CD14-positive monocyte (primary cell): Measurements from ENCODE around the gene RPL28. TPM values are rescaled to one million over a fixed set of nuclear protein-coding genes. Genes with fewer than 3 reads are reported as not detected.
A peak's percentile ranks its signal among the peaks of the same experiment; 100 is the strongest.

ENCODE experiments used
- DNase-seq, 3 donors: peaks; one replicate each; pipeline ENCODE4 v3.0.0-alpha.2; 2011 to 2022
- H2AFZ ChIP-seq: 2 replicates; pipeline ENCODE4 v1.6.0; 2012; ENCODE audit warnings: mild to moderate bottlenecking, low read depth, low read length, inconsistent platforms; ENCODE audit not compliant: insufficient read depth, poor library complexity, severe bottlenecking
- H3K27ac ChIP-seq, 2 donors: 1 replicate in 1 of 2; 2 replicates in 1 of 2; pipeline ENCODE4 v1.5.1; 2012 to 2013; ENCODE audit warnings: low read length in 2 of 2, control low read depth in 1 of 2, inconsistent platforms in 1 of 2, low read depth in 1 of 2, mild to moderate bottlenecking in 1 of 2
- H3K27me3 ChIP-seq, 2 donors: one replicate each; pipeline versions ENCODE4 v1.6.0 to v1.6.1; 2011 to 2013; ENCODE audit warnings: low read length in 2 of 2; ENCODE audit not compliant: control insufficient read depth in 2 of 2, insufficient read depth in 2 of 2
- H3K36me3 ChIP-seq, 2 donors: replicated peaks in 1 of 2; 1 replicate in 1 of 2; 2 replicates in 1 of 2; pipeline versions ENCODE4 v1.5.1 to v1.6.1; 2012 to 2013; ENCODE audit warnings: low read length in 2 of 2, control low read depth in 1 of 2, inconsistent platforms in 1 of 2, mild to moderate bottlenecking in 1 of 2; ENCODE audit not compliant: insufficient read depth in 2 of 2, control insufficient read depth in 1 of 2
- H3K4me1 ChIP-seq, 2 donors: 1 replicate in 1 of 2; 2 replicates in 1 of 2; pipeline versions ENCODE4 v1.5.1 to v1.6.1; 2012 to 2013; ENCODE audit warnings: low read length in 2 of 2, control low read depth in 1 of 2, inconsistent platforms in 1 of 2, mild to moderate bottlenecking in 1 of 2, moderate library complexity in 1 of 2; ENCODE audit not compliant: insufficient read depth in 2 of 2, control insufficient read depth in 1 of 2
- H3K4me2 ChIP-seq: replicated peaks from 2 replicates; pipeline ENCODE3; 2012; ENCODE audit warnings: low read length, moderate library complexity, mild to moderate bottlenecking; ENCODE audit not compliant: poor library complexity, severe bottlenecking; ENCODE audit errors: extremely low read depth
- H3K4me3 ChIP-seq, 3 experiments: fragments of 200-600 bp in 1 of 3; sonication (generic) in 1 of 3; replicated peaks in 1 of 3; 1 replicate in 2 of 3; 2 replicates in 1 of 3; pipeline ENCODE4 v1.5.1; 2011 to 2013; ENCODE audit warnings: low read length in 3 of 3, mild to moderate bottlenecking in 3 of 3, control low read depth in 2 of 3, low read depth in 2 of 3, inconsistent platforms in 1 of 3, moderate library complexity in 1 of 3
- H3K79me2 ChIP-seq: 2 replicates; pipeline ENCODE4 v1.6.0; 2012; ENCODE audit warnings: mild to moderate bottlenecking, control low read depth, inconsistent platforms, low read length, moderate library complexity; ENCODE audit not compliant: insufficient read depth
- H3K9ac ChIP-seq: 2 replicates; pipeline ENCODE4 v1.6.0; 2017; ENCODE audit warnings: low read length, mild to moderate bottlenecking; ENCODE audit not compliant: insufficient read depth, poor library complexity, severe bottlenecking
- H3K9me3 ChIP-seq, 2 donors: replicated peaks in 1 of 2; 1 replicate in 1 of 2; 2 replicates in 1 of 2; pipeline versions ENCODE4 v1.5.1 to v1.6.1; 2012 to 2013; ENCODE audit warnings: low read length in 2 of 2, control low read depth in 1 of 2; ENCODE audit not compliant: control insufficient read depth in 1 of 2, insufficient read depth in 1 of 2
- H4K20me1 ChIP-seq: 2 replicates; pipeline ENCODE4 v1.6.0; 2012; ENCODE audit warnings: mild to moderate bottlenecking, low read length, control low read depth, moderate library complexity; ENCODE audit not compliant: insufficient read depth
- H3K27ac Mint-ChIP-seq, 7 donors: one replicate each; pipeline ENCODE4 v1.8.0; 2020; ENCODE audit warnings: mild to moderate bottlenecking in 7 of 7, mixed read lengths in 7 of 7, moderate library complexity in 6 of 7, inconsistent platforms in 2 of 7
- H3K27me3 Mint-ChIP-seq, 3 donors: one replicate each; pipeline ENCODE4 v1.8.0; 2021 to 2022; ENCODE audit warnings: low read depth in 3 of 3, mild to moderate bottlenecking in 3 of 3, mixed read lengths in 3 of 3, moderate library complexity in 3 of 3, inconsistent platforms in 1 of 3
- H3K36me3 Mint-ChIP-seq, 2 donors: one replicate each; pipeline ENCODE4 v1.8.0; 2020; ENCODE audit warnings: mixed read lengths in 2 of 2, inconsistent platforms in 1 of 2, mild to moderate bottlenecking in 1 of 2
- H3K4me1 Mint-ChIP-seq: one replicate; pipeline ENCODE4 v1.8.0; 2020; ENCODE audit warnings: mild to moderate bottlenecking, mixed read lengths
- H3K4me3 Mint-ChIP-seq, 2 donors: one replicate each; pipeline ENCODE4 v1.8.0; 2020; ENCODE audit warnings: mild to moderate bottlenecking in 2 of 2, mixed read lengths in 2 of 2, moderate library complexity in 1 of 2
- H3K9me3 Mint-ChIP-seq, 7 donors: one replicate each; pipeline ENCODE4 v1.8.0; 2020 to 2022; ENCODE audit warnings: mixed read lengths in 7 of 7, mild to moderate bottlenecking in 6 of 7, moderate library complexity in 6 of 7, inconsistent platforms in 2 of 7
- CTCF ChIP-seq: fragments of 200-600 bp; IDR thresholded peaks from one replicate; pipeline ENCODE4 v1.8.0; 2022; ENCODE audit warnings: antibody characterized with exemption, mild to moderate bottlenecking
- WGBS: methylation state at CpG from one replicate; pipeline ENCODE4 v1.1.5; 2013; ENCODE audit warnings: missing lambda C conversion rate; ENCODE audit not compliant: insufficient coverage; 5-methylcytosine and 5-hydroxymethylcytosine counted together
- intact Hi-C, 2 donors: fragments of 100-400 bp; cut with micrococcal nuclease; formaldehyde crosslinking; loops; one replicate each; pipeline versions ENCODE4 v1.15.0 to v1.15.1; 2023
- polyA plus RNA-seq, 3 donors: library from polyadenylated mRNA; depleted of rRNA in 1 of 3; unstranded in 2 of 3; stranded (reverse) in 1 of 3; fragments of 300-500 nt in 2 of 3; fragments of >200 nt in 1 of 3; fragmentation: Illumina TruSeq in 2 of 3; gene quantifications; 1 replicate in 2 of 3; 2 replicates in 1 of 3; pipeline ENCODE4 v1.2.3, GENCODE V29; 2012 to 2021

The RPL28 gene
- polyA plus RNA-seq, 3 donors, result 199 to 3,862 (median 208) TPM

DNA sequence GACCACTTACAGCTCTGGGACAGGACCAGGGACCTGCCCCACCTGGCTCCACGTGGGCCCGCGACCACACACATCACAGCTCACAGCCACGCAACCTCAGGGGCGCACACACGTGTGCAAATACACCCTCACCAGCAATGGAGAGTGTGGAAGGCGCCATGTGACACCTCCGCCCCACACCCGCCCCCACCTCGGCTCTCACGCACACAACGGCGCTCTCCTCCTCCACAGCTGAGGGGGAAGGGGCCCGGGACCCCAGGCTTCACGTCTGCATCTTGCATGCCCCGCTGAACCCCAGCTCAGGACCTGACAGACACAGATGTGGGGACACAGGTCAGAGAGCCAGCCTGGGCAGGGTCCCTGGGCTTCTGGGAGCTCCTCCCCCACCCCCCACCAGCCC, 63.7 kb downstream of the RPL28 start:
- Histone ChIP-seq H3K27ac (no peak overlapping the region), H3K36me3 (no peaks in the 10 kb centered on the region), H3K4me2 (no peak overlapping the region), H3K79me2 (no peaks in the 10 kb centered on the region), H3K9me3 (peaks cover 5 to 10% of the 10 kb centered on the region in 2 donors), H4K20me1 (no peaks in the 10 kb centered on the region), H3K27me3 (peaks cover 12 to 61% of the 10 kb centered on the region in 2 donors), H3K4me1 (peaks cover 5 to 10% of the 10 kb centered on the region in 2 donors), H3K4me3 (no peak overlapping the region), H2AFZ (no peak overlapping the region), H3K9ac (no peak overlapping the region)
- Mint-ChIP-seq H3K4me1 (peaks cover 6% of the 10 kb centered on the region), H3K36me3 (peaks cover 12 to 13% of the 10 kb centered on the region in 2 donors), H3K9me3 (peaks cover 0 to 15% (median 9%) of the 10 kb centered on the region in 7 donors), H3K27me3 (peaks cover 36 to 49% (median 41%) of the 10 kb centered on the region in 3 donors), H3K4me3 (no peak overlapping the region), H3K27ac (no peak overlapping the region)
- TF ChIP-seq CTCF, result no peak
- DNase-seq, result no peak
- 35% methylated on average over 15 of the region's 16 CpGs for WGBS
- intact Hi-C loops, result no loop called here

DNA sequence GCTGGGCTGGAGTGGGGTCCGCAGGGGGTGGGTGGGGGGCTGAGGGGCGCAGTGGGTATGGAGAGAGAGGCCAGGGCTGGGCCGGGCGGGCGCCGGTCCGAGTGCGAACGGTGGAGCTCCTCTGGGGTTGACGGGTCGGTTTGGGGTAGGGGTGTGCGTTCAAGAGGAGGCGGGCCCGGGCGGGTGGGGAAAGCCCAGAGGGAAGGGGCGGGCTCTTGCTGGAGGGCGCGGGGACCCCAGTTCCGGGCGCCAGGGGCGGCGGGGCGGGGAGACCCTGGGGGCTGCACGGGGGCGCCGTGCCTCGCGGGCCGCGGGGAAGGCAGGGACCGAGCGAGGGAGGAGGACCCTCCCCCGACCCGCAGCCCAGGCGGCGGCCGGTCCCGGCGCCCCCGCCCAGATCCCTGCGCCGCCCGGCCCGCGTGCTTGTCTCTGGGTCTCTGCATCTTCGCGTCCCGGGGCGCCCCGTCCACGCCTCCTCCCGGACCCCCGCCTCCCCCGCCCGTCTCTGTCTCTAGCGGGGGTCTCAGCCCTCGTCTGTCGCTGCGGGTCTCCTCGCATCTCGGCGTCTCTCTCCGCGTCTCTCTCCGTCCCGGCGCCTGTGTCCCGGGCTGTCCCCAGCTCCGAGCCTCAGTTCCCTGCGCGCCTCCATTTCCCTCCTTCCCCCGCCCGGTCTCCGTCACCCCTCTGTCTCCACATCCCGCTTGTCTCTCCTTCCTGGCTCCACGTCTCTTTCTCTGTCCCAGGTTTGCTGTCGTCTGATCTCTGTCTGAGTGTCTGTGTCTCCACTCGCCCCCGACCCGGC, 65.6 kb downstream of the RPL28 start:
- H3K27ac ChIP-seq, result no peak overlapping the region
- H3K27me3 ChIP-seq, result peaks cover 10 to 48% of the 10 kb centered on the region in 2 donors
- Mint-ChIP-seq H3K27me3 (peaks cover 27 to 36% (median 30%) of the 10 kb centered on the region in 3 donors), H3K4me3 (peak overlapping the region in 1 of 2 donors; percentile 85), H3K4me1 (peaks cover 6% of the 10 kb centered on the region), H3K27ac (no peak overlapping the region), H3K36me3 (peaks cover 17 to 22% of the 10 kb centered on the region in 2 donors), H3K9me3 (peaks cover 0 to 14% (median 9%) of the 10 kb centered on the region in 7 donors)
- H3K4me2 ChIP-seq, result peak overlapping the region; percentile 2
- DNase-seq, result no peak
- peaks cover 3% of the 10 kb centered on the region for H4K20me1 ChIP-seq
- peaks cover 0 to 5% of the 10 kb centered on the region in 2 donors for H3K36me3 ChIP-seq
- no peak overlapping the region for H3K9ac ChIP-seq
- TF ChIP-seq CTCF, result no peak
- intact Hi-C loops, result loop anchor here (10.0 kb wide), 2 partner anchors 157 to 307 kb away; partner anchors contain the start of gene TNNT1 (in 1 of the 2)
- H2AFZ ChIP-seq, result no peak overlapping the region
- WGBS, result 1% methylated on average over 68 of the region's 80 CpGs
- peaks cover 5 to 10% of the 10 kb centered on the region in 2 donors for H3K4me1 ChIP-seq
- peaks cover 5 to 7% of the 10 kb centered on the region in 2 donors for H3K9me3 ChIP-seq
- H3K79me2 ChIP-seq, result no peaks in the 10 kb centered on the region
- H3K4me3 ChIP-seq, result no peak overlapping the region
